OCI-LY3 (cell line): ENCODE results near the gene MYCN.

ENCODE experiments used
- H2AFZ ChIP-seq: fragments of 200-600, 300-600 bp; shearing (Covaris generic); 2 replicates; pipeline ENCODE4 v1.6.0; 2014; ENCODE audit warnings: antibody characterized with exemption, low read depth, low read length
- H3K27ac ChIP-seq: fragments of 200-600, 300-600 bp; sonication (generic); 2 replicates; pipeline ENCODE4 v1.5.1; 2014; ENCODE audit warnings: mild to moderate bottlenecking, low read length, moderate library complexity, mixed read lengths
- H3K27me3 ChIP-seq: fragments of 200-600, 300-600 bp; sonication (generic); 2 replicates; pipeline ENCODE4 v1.6.1; 2014; ENCODE audit warnings: low read depth, low read length, mixed read lengths
- H3K36me3 ChIP-seq: fragments of 200-600, 300-600 bp; sonication (generic); replicated peaks from 2 replicates; pipeline ENCODE3; 2014; ENCODE audit warnings: low read depth, low read length, mixed read lengths
- H3K4me1 ChIP-seq: fragments of 300-600, 200-600 bp; sonication (generic); 2 replicates; pipeline ENCODE4 v1.6.1; 2014; ENCODE audit warnings: low read length, mixed read lengths
- H3K4me2 ChIP-seq: fragments of 200-600, 300-600 bp; sonication (generic); 2 replicates; pipeline ENCODE4 v1.6.1; 2014; ENCODE audit warnings: low read length, mixed read lengths
- H3K4me3 ChIP-seq: fragments of 300-600, 200-600 bp; sonication (generic); 2 replicates; pipeline ENCODE4 v1.5.1; 2014; ENCODE audit warnings: antibody characterized with exemption, mild to moderate bottlenecking, low read length, moderate library complexity
- H3K79me2 ChIP-seq: fragments of 300-600, 200-600 bp; shearing (Covaris generic); 2 replicates; pipeline ENCODE4 v1.6.1; 2014; ENCODE audit warnings: mild to moderate bottlenecking, low read length, mixed read lengths
- H3K9ac ChIP-seq: fragments of 300-600, 200-600 bp; shearing (Covaris generic); 2 replicates; pipeline ENCODE4 v1.6.0; 2014; ENCODE audit warnings: mild to moderate bottlenecking, low read length, moderate library complexity
- H3K9me3 ChIP-seq: fragments of 200-600, 300-600 bp; shearing (Covaris generic); 2 replicates; pipeline ENCODE4 v1.6.1; 2014; ENCODE audit warnings: low read length, mixed read lengths; ENCODE audit not compliant: insufficient read depth
- H4K20me1 ChIP-seq: fragments of 200-600, 300-600 bp; sonication (generic); 2 replicates; pipeline ENCODE4 v1.6.1; 2016; ENCODE audit warnings: low read length, mixed read lengths; ENCODE audit not compliant: insufficient read depth
- CTCF ChIP-seq: fragments of 200-600, 300-600 bp; sonication (generic); IDR thresholded peaks from 2 replicates; pipeline ENCODE4 v1.5.1; 2014; ENCODE audit warnings: antibody characterized with exemption, low read length, low read depth
- EZH2phosphoT487 ChIP-seq: fragments of 200-600 bp; shearing (Covaris generic); IDR thresholded peaks from 2 replicates; pipeline ENCODE4 v1.6.1; 2018; ENCODE audit warnings: antibody characterized with exemption, mixed run types, low read depth

The MYCN gene

GRCh38 chr2:15938803-15939555, 1.4 kb upstream of the MYCN start:
- H3K27ac ChIP-seq, result no peak overlapping the region

GRCh38 chr2:15939556-15939853, 845 bp upstream of the MYCN start:
- Histone ChIP-seq H3K9me3 (no peaks in the 10 kb centered on the region), H3K4me3 (peak overlapping the region; percentile 44), H3K27ac (no peak overlapping the region), H2AFZ (no peak overlapping the region; the same call in 1 of the 2 replicates), H3K79me2 (no peaks in the 10 kb centered on the region), H3K9ac (no peak overlapping the region), H3K4me1 (no peaks in the 10 kb centered on the region), H3K27me3 (peaks cover 24% of the 10 kb centered on the region), H4K20me1 (no peaks in the 10 kb centered on the region), H3K36me3 (no peaks in the 10 kb centered on the region), H3K4me2 (peak overlapping the region; percentile 70)
- TF ChIP-seq EZH2phosphoT487 (no peak), CTCF (no peak)

More at GRCh38 chr2:15938803-15939555, 1.4 kb upstream of the MYCN start:
- Histone ChIP-seq H3K36me3 (no peaks in the 10 kb centered on the region), H3K4me2 (peak overlapping the region; percentile 70), H3K4me1 (no peaks in the 10 kb centered on the region), H3K9me3 (no peaks in the 10 kb centered on the region), H4K20me1 (no peaks in the 10 kb centered on the region), H3K79me2 (no peaks in the 10 kb centered on the region), H3K27me3 (peaks cover 24% of the 10 kb centered on the region), H3K9ac (no peak overlapping the region), H2AFZ (no peak overlapping the region; the same call in 1 of the 2 replicates), H3K4me3 (peak overlapping the region; percentile 44; the same call in 1 of the 2 replicates)
- TF ChIP-seq CTCF (no peak), EZH2phosphoT487 (no peak)

- peaks cover 20% of the 10 kb centered on the region for H3K27me3 ChIP-seq
- no peaks in the 10 kb centered on the region for H3K36me3 ChIP-seq
- H3K27ac ChIP-seq, result no peak overlapping the region
- no peaks in the 10 kb centered on the region for H3K9me3 ChIP-seq
- H2AFZ ChIP-seq, result no peak overlapping the region
- no peak overlapping the region for H3K4me3 ChIP-seq
- TF ChIP-seq EZH2phosphoT487 (no peak), CTCF (no peak)
- H3K4me2 ChIP-seq, result no peak overlapping the region
- H3K4me1 ChIP-seq, result no peaks in the 10 kb centered on the region
- H3K79me2 ChIP-seq, result no peaks in the 10 kb centered on the region
- H3K9ac ChIP-seq, result no peak overlapping the region
- no peaks in the 10 kb centered on the region for H4K20me1 ChIP-seq
Observed at GRCh38 chr2:15940661-15941480, 521 bp downstream of the MYCN start.

GRCh38 chr2:15941481-15941850, 1.1 kb downstream of the MYCN start:
- TF ChIP-seq EZH2phosphoT487, result no peak
- no peak for TF ChIP-seq CTCF
- no peak overlapping the region for H3K4me3 ChIP-seq
- no peaks in the 10 kb centered on the region for H3K36me3 ChIP-seq
- peaks cover 16% of the 10 kb centered on the region for H3K27me3 ChIP-seq
- H3K79me2 ChIP-seq, result no peaks in the 10 kb centered on the region
- H2AFZ ChIP-seq, result no peak overlapping the region
- H3K9ac ChIP-seq, result no peak overlapping the region
- H3K9me3 ChIP-seq, result no peaks in the 10 kb centered on the region
- no peaks in the 10 kb centered on the region for H4K20me1 ChIP-seq
- H3K4me1 ChIP-seq, result no peaks in the 10 kb centered on the region
- H3K4me2 ChIP-seq, result no peak overlapping the region
- H3K27ac ChIP-seq, result no peak overlapping the region
